Measurements from ENCODE around the gene EFNA2.

DNA sequence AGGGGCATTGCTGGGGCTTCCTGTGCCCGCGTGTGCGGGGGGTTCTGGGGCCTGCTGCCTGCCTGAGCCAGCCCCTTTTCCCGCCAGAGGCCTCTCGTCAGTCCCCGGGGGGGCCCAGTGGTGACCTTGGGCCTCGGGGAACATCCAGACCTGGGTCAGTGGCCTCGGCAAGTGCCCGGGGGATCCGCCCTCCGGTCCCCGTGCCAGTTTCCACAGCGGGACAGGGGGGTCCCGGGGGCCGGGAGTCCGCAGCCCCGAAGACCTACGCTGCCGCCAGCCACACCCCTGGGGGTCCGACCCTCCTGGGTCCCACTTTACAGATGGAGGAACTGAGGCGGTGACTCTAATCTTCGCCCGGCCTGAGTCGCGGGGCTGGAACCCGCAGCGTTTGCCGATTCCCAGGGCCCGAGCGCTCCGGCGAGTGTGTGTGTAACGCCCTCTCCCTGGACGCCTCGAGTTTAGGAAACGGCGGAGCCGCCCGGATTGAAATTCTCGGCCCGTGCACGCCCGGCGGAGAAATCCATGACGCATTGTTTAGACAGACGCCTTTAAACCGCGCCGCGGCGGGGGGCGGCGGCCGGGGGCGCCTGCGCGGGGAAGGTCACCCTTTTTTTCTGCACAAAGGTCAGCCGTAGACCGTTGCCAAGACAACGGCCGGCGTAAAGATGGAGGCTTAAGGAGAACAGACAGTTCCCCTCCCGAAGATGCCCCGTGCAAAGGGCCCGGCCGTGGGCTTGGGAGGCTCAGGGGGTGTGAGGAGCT lies 39.3 kb downstream of the EFNA2 start:
- TF ChIP-seq, protein P1, sequence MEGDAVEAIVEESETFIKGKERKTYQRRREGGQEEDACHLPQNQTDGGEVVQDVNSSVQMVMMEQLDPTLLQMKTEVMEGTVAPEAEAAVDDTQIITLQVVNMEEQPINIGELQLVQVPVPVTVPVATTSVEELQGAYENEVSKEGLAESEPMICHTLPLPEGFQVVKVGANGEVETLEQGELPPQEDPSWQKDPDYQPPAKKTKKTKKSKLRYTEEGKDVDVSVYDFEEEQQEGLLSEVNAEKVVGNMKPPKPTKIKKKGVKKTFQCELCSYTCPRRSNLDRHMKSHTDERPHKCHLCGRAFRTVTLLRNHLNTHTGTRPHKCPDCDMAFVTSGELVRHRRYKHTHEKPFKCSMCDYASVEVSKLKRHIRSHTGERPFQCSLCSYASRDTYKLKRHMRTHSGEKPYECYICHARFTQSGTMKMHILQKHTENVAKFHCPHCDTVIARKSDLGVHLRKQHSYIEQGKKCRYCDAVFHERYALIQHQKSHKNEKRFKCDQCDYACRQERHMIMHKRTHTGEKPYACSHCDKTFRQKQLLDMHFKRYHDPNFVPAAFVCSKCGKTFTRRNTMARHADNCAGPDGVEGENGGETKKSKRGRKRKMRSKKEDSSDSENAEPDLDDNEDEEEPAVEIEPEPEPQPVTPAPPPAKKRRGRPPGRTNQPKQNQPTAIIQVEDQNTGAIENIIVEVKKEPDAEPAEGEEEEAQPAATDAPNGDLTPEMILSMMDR (IDR thresholded peaks at IDR 0.05), result no peak
- no peak for TF ChIP-seq POLR2A (IDR thresholded peaks at IDR 0.05)

Measured in vagina (tissue), 2 donors.